ENCODE results near the gene CCDC78. TPM values are rescaled to one million over a fixed set of nuclear protein-coding genes. Genes with fewer than 3 reads are reported as not detected.

Gene CCDC78
- total RNA-seq, 1 donor from 2014 or later, result 0.20 TPM

DNA sequence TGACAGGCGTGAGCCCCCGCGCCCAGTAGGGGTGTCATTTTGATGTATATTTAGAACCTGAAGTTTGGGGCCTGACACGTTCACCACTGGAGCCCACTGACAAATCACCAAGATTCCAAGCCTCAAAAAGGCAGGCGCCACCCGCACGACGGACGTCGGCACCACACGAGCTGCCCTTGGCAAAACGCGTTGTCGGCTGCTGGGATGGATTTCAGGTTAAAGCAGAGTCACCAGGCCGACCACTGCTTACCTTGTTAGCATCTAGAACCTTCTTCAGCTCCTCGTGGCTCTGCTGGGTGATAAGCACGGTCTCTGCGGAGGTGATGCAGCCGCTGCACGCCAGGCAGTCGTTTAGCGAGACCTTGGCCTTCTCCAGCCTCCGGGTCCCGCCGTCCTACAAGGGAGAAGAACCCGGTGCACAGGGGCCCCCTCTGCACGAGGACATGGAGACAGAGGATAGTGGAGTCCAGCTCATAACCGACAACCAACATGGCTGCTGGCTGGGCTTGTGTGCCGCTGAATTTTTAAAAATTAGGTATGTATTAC is 10.8 kb upstream of the CCDC78 start:
- no peak for DNase-seq

DNA sequence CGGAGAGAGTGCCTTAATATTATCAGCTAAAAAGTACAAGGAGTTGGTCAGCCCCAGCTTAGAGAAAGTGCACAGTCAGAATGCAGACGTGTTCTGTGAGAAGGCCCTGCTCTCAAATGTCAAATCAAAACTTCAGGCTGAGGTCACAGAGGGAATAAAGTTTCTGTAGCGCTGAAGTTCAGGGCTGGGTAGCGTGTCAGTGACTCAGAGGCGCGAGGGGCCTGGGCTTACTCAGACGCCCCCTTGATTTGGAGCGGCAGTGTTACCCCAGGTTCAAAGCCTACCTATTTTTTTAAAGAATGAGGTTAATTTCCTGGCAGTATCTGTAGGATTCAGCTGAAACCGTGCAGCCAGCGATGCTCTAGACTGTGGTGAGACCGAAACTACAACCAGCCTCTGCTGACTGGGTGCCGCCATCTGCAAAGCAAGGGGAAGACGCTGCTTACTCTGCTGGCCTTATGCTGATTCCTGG is 9.8 kb upstream of the CCDC78 start:
- no peak for DNase-seq

DNA sequence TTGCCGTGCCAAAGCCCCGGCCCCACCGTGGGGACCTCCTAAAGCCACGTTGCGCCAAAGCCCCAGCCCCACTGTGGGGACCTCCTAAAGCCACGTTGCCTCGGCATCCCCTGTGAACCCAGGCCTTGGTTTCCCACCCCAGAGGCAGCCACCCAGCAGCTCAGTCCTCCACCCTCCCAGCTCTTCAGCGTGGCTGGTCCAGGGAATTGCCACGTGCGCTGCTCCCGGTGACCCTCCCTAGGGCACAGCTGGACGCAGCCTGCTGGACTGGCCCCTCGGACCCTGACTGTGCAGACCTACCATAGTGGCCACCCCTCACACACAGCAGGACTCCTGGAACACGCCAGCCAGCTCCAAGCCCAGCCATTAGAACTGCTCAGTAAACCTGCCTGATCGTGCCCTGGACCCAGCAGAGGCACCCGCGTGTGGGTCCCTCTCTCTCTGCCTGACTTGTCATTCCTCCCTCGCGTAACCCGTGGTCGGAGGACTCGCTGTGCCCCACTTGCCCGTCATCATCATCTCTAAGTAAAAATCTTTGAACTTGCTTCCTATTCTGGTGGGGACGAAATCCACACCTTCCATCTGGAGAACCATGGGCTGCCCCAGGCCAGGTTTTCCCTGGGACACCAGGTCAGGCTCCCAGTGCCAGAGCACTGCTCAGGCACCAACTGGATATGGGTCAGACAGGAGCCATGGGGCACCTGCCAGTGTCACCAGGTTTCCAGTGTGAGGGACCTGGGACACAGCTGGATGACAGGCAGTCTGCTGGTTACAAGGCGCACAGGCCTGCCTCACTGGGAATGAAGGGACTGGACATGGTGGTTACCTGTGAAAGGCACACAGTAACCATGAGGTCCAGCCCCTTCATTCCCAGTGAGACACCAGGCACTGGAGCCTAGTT is 9.0 kb upstream of the CCDC78 start:
- DNase-seq, result no peak

DNA sequence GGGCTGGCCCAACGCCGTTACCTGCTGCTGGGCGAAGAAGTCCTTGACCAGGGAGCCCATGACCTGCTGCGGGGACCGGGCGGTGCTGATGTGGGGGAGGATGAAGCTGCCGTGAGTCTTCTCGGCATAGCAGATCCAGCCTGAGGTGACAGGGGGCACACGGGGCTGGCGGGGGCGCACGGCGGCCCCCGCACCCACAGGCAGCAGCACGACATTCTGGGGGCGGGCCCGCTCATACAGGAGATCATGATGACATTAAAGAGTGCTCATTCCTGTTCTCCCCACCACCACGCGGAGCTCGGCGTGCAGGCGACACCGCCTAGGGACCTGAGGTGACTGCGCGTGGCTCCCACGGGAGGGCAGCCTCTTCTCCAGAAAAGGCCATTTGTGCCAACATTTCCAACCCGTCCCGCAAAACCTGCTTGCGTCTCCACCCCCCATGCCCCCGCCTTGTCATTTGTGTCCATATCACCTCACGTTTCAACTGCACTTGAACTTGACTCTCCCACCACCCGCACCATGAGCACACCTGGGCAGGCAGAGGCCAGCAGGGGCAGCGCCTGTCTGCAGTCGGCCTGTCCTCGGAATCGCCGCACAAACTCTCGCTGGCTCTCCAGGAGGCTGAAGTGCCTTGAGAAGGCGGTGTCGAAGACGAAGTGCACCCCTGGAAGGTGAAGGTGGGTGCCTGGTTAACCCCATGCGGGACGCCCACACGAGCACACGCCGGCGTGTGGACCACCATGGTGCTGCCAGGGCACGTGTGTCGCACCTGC is 8.2 kb upstream of the CCDC78 start:
- no peak for DNase-seq

DNA sequence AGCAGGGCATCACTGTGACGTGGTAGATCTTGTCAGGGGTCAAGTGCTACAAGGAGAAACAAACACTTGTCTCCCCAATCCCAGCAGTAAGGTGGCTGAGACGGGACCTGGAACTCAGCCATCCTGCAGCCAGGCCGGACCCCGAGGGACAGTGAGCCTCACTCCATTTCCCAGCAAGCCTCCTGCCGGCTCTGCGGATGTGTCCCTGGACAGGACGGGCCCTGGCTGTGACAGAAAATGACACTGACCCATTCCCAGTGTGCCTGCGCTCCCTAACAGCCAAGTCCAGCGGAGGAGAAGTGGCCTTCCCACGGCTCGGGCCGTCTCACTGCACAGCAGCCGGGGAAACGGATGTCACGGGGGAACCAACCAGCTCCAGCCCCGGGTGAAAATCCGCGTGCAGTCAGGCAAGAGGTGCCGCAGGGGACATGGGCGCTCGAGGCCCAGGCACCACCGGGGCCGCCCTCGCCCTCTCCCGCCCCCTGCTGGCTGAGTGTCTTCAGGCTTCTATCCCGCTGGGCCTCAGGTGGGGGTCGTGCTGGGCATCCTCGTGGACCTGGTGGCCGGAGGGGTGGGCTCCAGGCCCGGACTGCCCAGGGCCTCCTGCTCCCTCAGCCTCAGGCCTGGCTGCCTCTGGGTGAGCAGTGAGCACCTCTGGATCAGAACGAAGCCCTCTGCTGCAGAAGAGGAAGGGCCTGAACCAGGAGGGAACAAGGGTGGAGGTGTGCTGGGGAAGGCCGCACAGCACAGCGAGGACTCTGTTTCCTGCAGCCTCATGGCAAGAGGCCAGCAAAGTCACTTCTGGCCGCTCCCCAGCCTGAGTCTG is 7.4 kb upstream of the CCDC78 start:
- DNase-seq, result no peak

DNA sequence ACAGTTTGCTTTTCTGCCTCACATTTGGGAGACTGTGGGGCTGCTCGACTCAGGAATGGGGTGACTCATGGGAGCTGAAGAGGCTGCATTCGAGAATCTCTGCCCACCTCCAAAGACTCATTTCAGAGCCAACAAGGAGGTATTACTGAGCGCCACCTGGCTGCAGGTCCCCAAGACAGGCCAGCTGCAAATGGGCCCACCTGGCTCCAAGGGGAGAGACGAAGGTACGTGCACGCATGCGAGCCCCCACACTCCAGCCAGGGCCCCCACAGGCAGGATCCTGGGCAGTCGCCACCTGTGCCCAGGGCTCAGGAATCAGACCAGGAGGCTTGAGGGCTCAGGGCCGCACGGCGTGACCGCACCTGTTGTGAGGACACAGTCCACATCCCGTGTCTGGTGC is 6.7 kb upstream of the CCDC78 start:
- DNase-seq, result no peak

DNA sequence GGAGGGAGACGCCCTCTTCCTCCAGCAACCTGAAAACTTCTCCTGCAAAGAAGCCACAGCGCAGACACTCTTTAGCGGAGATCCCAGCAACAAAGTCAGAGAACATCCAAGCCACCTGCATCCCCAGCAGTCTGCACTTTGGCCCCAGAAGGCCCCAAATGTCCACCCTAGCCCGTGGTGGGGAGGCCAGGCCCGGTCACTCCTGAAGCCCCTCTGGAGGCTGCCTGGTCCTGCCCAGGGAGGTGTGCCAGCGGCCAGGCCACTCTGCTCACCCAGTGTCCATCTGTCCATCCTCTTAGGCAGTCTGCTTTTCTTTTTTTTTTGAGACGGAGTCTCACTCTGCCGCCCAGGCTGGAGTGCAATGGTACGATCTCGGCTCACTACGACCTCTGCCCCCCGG is 6.1 kb upstream of the CCDC78 start:
- DNase-seq, result no peak

DNA sequence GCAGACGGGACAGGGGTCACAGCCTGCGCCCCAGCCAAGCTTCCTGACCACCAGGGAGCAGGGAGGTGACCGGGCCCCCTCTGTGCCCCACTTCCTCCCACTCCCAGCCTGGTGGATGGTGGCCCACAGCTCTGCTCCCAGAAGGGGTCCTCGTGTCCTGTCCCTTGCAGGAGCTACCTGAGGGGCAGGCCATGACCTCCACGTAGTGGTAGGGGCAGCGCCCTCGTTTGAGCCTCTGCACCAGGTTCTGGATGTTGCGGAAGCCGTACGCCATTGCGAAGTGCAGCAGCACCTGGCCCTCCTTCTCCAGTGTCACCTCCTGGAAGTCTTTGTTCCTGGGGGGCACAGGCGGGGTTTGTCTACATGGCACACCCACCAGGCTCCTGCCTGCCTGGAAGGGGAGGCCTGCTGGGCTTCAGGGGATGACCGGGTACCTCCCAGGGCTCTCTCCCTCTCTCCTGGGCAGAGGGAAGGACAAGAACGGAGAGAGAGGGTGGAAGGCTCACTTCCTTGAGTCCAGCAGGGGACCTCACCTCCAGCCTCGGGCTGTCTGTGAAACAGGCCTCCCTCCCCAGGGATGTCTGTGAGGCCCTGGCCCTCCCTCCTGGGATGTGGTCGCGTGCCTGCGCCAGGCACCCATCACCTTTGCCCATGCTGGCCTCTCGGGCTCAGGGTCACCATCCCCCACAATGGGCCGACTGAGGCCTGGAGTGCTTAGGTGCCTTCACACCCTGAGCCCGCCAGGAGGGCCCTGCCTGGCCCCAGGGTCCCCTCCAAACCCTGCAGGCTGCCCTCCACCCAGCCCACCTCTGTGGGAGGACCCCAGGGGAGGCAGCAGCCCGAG is 4.6 kb upstream of the CCDC78 start:
- DNase-seq, result no peak

DNA sequence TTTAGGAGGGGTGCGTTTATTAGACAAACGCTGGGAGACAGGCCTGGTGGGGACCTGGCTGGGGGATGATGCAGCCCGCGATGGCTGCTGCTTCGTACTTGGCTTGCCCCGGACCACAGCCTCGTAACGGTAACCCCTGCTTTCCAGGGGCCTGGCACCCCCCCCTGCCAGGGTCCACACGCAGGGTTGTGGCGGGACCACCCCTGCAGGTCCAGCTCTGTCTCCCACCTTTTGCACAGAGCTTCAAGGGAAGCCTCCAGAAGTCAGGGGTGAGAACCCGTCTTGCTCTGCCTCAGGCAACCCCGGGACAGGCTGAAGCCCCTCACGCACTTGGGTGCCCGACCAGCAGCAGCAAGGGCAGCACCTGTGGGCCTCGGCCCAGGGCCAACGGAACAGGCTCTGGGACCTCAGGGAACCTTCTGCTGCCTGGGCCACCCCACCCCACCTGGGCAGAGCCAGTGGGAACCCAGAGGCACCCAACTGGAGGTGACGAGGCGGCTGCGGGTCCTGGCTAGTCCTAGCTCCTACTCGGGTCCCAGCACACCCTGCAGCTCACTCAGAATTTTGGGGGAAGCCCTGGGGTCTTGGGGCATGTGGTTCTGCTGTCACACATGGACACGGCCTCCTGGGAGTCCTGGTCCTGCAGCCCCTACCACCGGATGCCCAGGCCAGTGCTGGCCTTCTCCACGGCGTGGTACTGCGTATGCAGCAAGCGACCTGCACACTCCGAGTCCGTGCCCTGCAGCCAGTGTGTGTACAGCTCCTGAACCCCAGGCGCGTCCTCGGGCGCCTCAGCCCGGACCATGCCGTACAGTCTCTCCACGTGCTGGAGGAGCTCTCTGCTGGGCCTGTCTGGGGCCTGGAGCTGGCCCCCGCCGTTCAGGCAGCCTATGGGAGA is 3.8 kb upstream of the CCDC78 start:
- no peak for DNase-seq

DNA sequence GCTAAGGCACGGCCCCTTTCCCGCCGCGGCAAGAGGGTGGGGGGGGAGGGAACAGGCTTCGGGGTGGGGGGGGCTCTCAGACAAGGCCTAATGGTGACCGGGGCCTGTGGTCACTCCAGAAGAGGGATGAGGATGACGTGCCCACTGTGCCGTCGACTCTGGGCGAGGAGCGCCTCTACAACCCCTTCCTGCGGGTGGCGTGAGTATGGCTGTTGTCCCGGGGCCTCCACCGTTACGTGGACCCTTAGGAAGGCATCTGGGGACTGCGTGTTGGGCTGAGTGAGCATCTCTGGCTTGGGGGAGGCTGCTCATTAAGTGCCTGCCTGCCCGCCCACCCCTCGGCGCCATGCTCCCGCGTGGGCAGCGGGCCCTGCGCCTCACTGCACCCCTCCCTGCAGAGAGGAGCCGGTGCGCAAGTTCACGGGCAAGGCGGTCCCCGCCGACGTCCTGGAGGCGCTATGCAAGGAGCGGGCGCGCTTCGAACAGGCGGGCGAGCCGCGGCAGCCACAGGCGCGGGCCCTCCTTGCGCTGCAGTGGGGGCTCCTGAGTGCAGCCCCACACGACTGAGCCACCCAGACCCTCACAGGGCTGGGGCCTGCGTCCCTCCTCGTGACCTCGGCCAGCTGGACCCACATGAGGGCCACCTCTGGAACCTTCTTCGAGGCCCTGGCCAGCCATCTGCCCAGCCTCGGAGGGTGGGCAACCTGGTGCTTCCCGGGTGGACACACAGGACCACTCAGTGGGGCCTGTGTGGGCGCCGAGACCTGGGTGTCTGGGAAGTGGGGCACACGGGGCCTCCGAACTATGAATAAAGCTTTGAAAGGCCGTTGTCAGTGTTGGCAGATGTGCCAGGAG is 2.9 kb upstream of the CCDC78 start:
- no peak for DNase-seq

DNA sequence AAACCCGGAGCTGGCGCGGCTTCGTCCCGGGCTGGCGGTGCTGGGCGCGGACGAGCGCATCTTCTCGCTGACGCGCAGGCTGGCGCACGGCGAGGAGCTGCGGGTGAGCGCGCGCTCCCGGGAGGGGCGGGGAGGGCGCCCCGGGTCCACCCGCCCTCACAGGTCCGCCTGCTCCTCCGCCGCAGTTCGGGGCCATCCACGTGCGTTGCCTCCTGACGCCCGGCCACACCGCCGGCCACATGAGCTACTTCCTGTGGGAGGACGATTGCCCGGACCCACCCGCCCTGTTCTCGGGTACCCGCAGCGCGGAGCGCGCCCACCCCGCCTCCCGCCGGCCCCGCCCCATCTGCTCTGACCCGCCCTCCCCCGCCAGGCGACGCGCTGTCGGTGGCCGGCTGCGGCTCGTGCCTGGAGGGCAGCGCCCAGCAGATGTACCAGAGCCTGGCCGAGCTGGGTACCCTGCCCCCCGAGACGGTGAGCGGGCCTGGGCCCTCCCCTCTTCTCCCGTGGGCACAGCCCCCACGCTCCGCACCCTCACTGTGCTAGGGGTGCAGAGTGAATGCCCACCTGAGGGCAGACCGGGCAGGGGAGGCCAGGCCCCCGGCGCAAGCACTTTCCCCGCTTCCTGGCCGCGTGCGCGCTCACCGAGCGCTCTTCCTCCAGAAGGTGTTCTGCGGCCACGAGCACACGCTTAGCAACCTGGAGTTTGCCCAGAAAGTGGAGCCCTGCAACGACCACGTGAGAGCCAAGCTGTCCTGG is 2.1 kb upstream of the CCDC78 start:
- DNase-seq, result no peak

DNA sequence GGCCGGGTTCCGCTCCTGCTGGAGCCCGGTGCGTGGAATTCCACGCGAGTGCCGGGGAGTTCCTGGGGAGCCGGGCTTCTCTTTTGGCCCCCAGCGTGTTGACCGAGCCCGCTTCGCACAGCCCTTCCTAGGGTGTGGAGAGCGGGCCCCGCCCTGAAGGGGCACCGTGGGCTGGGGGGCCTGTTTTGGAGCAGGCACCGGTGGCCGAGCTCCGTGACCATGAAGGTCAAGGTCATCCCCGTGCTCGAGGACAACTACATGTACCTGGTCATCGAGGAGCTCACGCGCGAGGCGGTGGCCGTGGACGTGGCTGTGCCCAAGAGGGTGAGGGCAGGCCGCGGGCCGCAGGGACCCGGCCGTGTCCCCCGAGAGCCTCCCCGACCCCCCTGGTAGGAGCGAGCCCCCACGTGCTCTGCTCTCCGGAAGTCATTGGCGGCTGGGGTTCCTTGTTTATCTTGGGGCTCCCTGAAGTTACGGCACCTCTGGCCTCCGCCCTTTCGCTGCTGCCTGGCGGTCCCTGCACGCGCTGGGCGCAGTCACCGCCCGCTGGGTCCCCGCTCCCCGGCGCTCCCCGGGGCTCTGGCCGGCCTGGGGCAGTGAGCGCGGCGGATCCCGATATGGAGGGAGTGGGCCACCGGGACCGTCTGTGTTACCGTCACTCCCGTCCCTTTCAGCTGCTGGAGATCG is 1.2 kb upstream of the CCDC78 start:
- DNase-seq, result no peak

DNA sequence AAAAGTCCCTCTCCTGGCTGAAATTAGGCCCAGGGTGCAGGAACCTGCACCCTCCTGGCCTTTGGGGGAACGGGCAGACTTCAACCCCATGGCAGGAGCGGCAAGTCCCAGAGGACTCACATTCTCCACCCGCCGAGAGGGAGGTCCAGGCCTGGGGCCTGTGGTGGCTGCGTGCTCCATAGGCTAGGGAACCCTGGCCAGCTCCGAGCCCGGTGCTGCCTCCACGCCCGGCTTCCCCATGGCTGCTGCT is 130 bp downstream of the CCDC78 start:
- no peak for DNase-seq

DNA sequence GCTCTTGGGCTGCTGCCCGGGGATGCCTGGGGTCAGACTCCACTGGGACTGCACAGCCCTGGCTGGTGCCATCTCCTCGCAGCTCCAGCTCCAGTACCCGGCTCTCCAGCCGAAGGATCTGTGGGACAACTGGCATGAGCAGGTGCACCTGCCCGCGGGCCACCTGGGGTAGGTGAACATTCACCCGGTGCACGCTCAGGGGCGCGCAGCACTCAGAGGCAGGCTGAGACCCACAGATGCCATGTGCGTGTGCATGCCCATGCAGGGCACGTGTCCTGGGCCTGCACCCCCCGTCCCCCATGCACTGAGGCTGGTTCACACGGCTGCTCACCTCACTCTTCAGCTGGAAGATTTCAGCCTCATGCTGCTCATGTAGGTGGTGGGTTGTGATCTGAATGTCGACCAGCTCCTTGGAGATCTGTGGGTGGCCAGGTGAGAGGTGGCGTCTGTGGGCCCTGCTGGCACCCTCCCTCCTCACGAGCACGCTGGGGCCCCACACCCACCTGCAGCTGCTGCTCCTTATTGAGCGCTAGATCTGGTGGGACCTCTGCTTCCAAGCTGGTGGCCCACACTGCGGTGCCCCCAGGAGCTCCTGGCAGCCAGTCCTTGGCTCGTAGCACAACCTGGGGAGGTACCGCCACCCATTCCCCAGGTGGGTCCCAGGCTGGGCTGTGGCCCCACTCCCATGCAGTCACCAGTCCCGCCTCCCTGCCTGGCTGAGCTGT is 618 bp downstream of the CCDC78 start:
- DNase-seq, result no peak

DNA sequence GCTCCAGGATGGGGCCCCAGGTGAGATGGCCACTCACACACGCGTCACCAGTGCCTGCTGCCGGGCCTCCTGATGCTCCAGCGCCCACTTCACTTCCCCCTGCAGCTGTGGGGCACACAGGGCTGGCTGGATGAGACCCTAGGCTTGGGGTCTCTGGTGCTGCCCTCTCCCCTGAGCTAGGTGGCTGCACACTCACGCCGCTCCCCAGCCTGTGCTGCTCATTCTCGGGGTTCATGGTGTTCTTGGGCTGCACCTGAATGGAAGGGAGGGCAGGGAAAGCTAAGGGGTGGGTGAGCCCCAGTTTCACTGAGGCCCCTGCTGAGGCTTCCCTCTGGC is 1.2 kb downstream of the CCDC78 start:
- DNase-seq, result no peak

DNA sequence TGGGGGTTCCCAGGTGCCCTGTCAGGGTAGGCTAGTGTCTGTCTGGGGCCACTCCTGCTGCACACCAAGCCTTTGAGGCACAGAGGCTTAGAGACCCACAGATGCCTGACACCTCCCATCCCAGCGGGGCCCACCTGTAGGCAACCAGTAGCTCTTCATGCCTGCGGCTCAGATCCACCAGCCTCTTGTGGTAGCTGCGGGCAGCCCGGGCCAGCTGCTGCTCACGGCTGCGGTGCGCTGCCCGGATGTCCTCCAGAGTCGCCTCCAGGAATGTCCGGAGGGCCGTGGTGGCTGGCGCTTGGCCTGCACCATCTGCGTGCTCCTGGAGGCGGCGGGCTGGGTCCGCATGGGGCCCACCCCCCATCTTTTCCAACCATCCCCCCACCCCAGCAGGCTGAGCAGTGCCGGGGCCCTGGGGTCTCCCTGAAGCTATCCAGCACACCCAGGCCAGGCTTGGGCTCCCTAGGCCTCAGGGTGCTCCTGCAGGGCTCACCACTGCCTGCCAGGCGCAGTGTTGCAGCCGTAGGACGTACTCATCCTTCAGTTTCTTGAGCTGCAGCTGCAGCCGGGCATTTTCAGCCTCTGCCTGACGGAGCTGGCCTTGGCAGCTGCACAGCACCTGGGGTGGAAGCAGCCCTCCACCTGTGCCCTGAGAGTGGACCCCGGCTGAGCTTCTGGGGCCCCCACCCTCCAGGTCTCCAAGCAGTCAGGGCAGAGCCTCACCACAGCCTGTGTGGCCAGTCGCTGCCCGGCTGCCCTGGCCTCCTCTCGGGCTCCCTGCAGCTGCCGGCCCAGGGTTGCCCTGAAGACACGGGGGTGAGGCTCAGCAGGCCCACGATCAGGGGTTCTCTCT is 1.8 kb downstream of the CCDC78 start:
- no peak for DNase-seq

DNA sequence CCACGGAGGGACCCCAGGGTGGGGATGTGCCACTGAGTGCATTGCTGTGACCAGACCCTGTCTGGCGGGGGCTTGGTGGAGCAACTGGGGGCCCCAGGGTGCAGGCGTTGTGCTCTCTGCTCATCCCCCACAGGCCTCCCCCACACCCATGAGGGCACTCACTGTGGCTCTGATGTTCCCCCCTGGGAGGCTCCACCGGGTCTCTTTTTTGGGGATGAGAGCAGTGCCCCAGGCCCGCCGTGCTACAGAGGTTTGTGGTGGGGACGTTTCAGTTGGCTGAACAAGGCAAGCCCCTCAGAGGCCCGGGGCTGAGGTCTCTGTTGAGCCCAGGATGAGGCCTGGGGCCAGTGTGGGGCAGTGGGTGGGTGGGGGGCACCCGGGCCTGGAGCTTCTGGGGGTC is 2.5 kb downstream of the CCDC78 start:
- DNase-seq, result no peak
